ENCODE measurements around the gene XXYLT1. TPM values are rescaled to one million over a fixed set of nuclear protein-coding genes. Genes with fewer than 3 reads are reported as not detected.

XXYLT1 gene
- total RNA-seq, 1 experiment from 2014 or later = 10.9 TPM

- Histone ChIP-seq H3K27ac (ENCODE audit: low read depth, low read length) (no peak overlapping the region), H3K4me1 (ENCODE audit: control insufficient read depth in 1 of 2, insufficient read depth in 2 of 2, low read length in 2 of 2) (peaks cover 2 to 4% of the 10 kb centered on the region in 2 experiments; a peak in 2 of 4 replicates), H3K79me2 (ENCODE audit: insufficient read depth, low read length) (no peaks in the 10 kb centered on the region), H3K4me2 (ENCODE audit: low read length) (no peak overlapping the region), H3K9me3 (ENCODE audit: control insufficient read depth in 1 of 2, insufficient read depth in 1 of 2, low read depth in 1 of 2, low read length in 2 of 2) (no peaks in the 10 kb centered on the region), H3K27me3 (ENCODE audit: insufficient read depth, low read length) (no peaks in the 10 kb centered on the region), H3K4me3 (replicated peaks in 1 of 2; ENCODE audit: low read depth in 1 of 2, low read length in 2 of 2) (no peak overlapping the region), H3K9me2 (ENCODE audit: insufficient read depth) (no peaks in the 10 kb centered on the region), H2AFZ (ENCODE audit: low read depth, low read length, poor library complexity, severe bottlenecking) (no peak overlapping the region), H3K9ac (ENCODE audit: low read length) (no peak overlapping the region), H4K20me1 (ENCODE audit: insufficient read depth) (no peaks in the 10 kb centered on the region), H3K36me3 (ENCODE audit: control insufficient read depth in 1 of 2, insufficient read depth in 2 of 2, low read length in 2 of 2) (no peaks in the 10 kb centered on the region)
- TF ChIP-seq TCF7L2 (IDR thresholded peaks at IDR 0.05; ENCODE audit: borderline replicate concordance, extremely low read depth, insufficient read depth, insufficient read length) (no peak), POLR2A (IDR thresholded peaks at IDR 0.05; ENCODE audit: borderline replicate concordance, extremely low read depth, insufficient read depth, insufficient read length) (no peak), ATF3 (IDR thresholded peaks at IDR 0.05) (no peak), EZH2phosphoT487 (IDR thresholded peaks at IDR 0.05; ENCODE audit: borderline replicate concordance) (no peak), ZFX (IDR thresholded peaks at IDR 0.05) (no peak)
- DNase-seq (ENCODE audit: low read depth, low spot score) = no peak
- POLR2A ChIA-PET = no interaction called here
- intact Hi-C loops (cut with micrococcal nuclease) = no loop called here
- ATAC-seq = no peak
- no TSS peak for BruUV-seq (replicated peaks)
- RAD21 ChIA-PET (ENCODE audit: low non-redundant PET in 1 of 2, low total read pairs in 2 of 2, uncharacterized antibody in 2 of 2, unreplicated experiment in 2 of 2) = no interaction called here
- CTCF ChIA-PET = no interaction called here
Observed at GRCh38 chr3:195077611-195078540, 193.1 kb downstream of the XXYLT1 start.

- Histone ChIP-seq H3K27ac (ENCODE audit: low read depth, low read length) (no peak overlapping the region), H3K9ac (ENCODE audit: low read length) (no peak overlapping the region), H3K79me2 (ENCODE audit: insufficient read depth, low read length) (no peaks in the 10 kb centered on the region), H3K9me3 (ENCODE audit: control insufficient read depth in 1 of 2, insufficient read depth in 1 of 2, low read depth in 1 of 2, low read length in 2 of 2) (no peaks in the 10 kb centered on the region), H2AFZ (ENCODE audit: low read depth, low read length, poor library complexity, severe bottlenecking) (no peak overlapping the region), H3K36me3 (ENCODE audit: control insufficient read depth in 1 of 2, insufficient read depth in 2 of 2, low read length in 2 of 2) (no peaks in the 10 kb centered on the region), H3K9me2 (ENCODE audit: insufficient read depth) (no peaks in the 10 kb centered on the region), H3K4me3 (replicated peaks in 1 of 2; ENCODE audit: low read depth in 1 of 2, low read length in 2 of 2) (no peak overlapping the region), H3K27me3 (ENCODE audit: insufficient read depth, low read length) (no peaks in the 10 kb centered on the region), H3K4me2 (ENCODE audit: low read length) (no peak overlapping the region), H3K4me1 (ENCODE audit: control insufficient read depth in 1 of 2, insufficient read depth in 2 of 2, low read length in 2 of 2) (peaks cover 2 to 4% of the 10 kb centered on the region in 2 experiments; a peak in 2 of 4 replicates), H4K20me1 (ENCODE audit: insufficient read depth) (no peaks in the 10 kb centered on the region)
- intact Hi-C loops (cut with micrococcal nuclease) = no loop called here
- ATAC-seq (no peak), DNase-seq (ENCODE audit: low read depth, low spot score) (no peak)
- ChIA-PET CTCF (no interaction called here), POLR2A (no interaction called here), RAD21 (ENCODE audit: low non-redundant PET in 1 of 2, low total read pairs in 2 of 2, uncharacterized antibody in 2 of 2, unreplicated experiment in 2 of 2) (no interaction called here)
- no TSS peak for BruUV-seq (replicated peaks)
- TF ChIP-seq ELF1 (IDR thresholded peaks at IDR 0.05; ENCODE audit: borderline replicate concordance, low read depth) (no peak), POLR2A (IDR thresholded peaks at IDR 0.05; ENCODE audit: borderline replicate concordance, extremely low read depth, insufficient read depth, insufficient read length) (no peak), YY1 (IDR thresholded peaks at IDR 0.05; ENCODE audit: extremely low read depth, insufficient replicate concordance, low read depth, low read length) (no peak), EGR1 (IDR thresholded peaks at IDR 0.05; ENCODE audit: low read depth) (no peak), ZFX (IDR thresholded peaks at IDR 0.05) (no peak), JUND (IDR thresholded peaks at IDR 0.05) (no peak), ATF3 (IDR thresholded peaks at IDR 0.05) (no peak)
- TF ChIP-seq, protein P1, sequence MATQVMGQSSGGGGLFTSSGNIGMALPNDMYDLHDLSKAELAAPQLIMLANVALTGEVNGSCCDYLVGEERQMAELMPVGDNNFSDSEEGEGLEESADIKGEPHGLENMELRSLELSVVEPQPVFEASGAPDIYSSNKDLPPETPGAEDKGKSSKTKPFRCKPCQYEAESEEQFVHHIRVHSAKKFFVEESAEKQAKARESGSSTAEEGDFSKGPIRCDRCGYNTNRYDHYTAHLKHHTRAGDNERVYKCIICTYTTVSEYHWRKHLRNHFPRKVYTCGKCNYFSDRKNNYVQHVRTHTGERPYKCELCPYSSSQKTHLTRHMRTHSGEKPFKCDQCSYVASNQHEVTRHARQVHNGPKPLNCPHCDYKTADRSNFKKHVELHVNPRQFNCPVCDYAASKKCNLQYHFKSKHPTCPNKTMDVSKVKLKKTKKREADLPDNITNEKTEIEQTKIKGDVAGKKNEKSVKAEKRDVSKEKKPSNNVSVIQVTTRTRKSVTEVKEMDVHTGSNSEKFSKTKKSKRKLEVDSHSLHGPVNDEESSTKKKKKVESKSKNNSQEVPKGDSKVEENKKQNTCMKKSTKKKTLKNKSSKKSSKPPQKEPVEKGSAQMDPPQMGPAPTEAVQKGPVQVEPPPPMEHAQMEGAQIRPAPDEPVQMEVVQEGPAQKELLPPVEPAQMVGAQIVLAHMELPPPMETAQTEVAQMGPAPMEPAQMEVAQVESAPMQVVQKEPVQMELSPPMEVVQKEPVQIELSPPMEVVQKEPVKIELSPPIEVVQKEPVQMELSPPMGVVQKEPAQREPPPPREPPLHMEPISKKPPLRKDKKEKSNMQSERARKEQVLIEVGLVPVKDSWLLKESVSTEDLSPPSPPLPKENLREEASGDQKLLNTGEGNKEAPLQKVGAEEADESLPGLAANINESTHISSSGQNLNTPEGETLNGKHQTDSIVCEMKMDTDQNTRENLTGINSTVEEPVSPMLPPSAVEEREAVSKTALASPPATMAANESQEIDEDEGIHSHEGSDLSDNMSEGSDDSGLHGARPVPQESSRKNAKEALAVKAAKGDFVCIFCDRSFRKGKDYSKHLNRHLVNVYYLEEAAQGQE (IDR thresholded peaks at IDR 0.05; ENCODE audit: low read depth) = no peak
- TF ChIP-seq, protein P2, sequence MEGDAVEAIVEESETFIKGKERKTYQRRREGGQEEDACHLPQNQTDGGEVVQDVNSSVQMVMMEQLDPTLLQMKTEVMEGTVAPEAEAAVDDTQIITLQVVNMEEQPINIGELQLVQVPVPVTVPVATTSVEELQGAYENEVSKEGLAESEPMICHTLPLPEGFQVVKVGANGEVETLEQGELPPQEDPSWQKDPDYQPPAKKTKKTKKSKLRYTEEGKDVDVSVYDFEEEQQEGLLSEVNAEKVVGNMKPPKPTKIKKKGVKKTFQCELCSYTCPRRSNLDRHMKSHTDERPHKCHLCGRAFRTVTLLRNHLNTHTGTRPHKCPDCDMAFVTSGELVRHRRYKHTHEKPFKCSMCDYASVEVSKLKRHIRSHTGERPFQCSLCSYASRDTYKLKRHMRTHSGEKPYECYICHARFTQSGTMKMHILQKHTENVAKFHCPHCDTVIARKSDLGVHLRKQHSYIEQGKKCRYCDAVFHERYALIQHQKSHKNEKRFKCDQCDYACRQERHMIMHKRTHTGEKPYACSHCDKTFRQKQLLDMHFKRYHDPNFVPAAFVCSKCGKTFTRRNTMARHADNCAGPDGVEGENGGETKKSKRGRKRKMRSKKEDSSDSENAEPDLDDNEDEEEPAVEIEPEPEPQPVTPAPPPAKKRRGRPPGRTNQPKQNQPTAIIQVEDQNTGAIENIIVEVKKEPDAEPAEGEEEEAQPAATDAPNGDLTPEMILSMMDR (IDR thresholded peaks at IDR 0.05 in 2 of 3, conservative IDR thresholded peaks at IDR 0.05 in 1 of 3; ENCODE audit: borderline replicate concordance in 1 of 3, insufficient read depth in 1 of 3, low read depth in 2 of 3, low read length in 2 of 3) = no peak
Observed at GRCh38 chr3:195076981-195077610, 193.9 kb downstream of the XXYLT1 start.

Data from HCT116 (cell line).